GM10266 (cell line): ENCODE data around the gene ZCCHC24.

Source experiments
- DNase-seq: peaks from one replicate; pipeline ENCODE4 v3.0.0; 2012; ENCODE audit errors: extremely low spot score
- TF ChIP-seq, protein P1 (sequence below): IDR thresholded peaks from 2 replicates; pipeline ENCODE4 v1.5.1; 2012; ENCODE audit warnings: mild to moderate bottlenecking, low read depth; ENCODE audit not compliant: control insufficient read depth, insufficient read depth; ENCODE audit errors: missing control alignments

ZCCHC24 gene

DNA sequence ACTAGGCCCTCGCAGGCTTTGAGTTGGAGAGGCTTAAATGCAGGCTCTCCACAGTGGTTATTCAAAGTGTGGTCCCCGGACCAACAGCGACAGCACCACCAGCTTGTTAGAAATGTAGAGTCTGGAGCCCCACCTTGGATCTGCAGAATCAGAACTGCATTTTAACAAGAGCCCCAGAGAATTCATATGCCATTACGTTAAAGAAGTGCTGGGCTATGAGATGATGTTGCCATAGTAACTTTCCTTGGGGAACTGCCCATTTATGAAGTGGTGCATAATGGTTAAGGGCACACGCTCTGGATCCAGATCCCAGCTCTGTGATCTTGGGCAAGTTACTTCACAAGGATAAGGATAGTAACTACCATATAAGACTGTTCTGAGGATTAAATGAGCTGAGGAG lies 48.9 kb downstream of the ZCCHC24 start:
- TF ChIP-seq, protein P1, sequence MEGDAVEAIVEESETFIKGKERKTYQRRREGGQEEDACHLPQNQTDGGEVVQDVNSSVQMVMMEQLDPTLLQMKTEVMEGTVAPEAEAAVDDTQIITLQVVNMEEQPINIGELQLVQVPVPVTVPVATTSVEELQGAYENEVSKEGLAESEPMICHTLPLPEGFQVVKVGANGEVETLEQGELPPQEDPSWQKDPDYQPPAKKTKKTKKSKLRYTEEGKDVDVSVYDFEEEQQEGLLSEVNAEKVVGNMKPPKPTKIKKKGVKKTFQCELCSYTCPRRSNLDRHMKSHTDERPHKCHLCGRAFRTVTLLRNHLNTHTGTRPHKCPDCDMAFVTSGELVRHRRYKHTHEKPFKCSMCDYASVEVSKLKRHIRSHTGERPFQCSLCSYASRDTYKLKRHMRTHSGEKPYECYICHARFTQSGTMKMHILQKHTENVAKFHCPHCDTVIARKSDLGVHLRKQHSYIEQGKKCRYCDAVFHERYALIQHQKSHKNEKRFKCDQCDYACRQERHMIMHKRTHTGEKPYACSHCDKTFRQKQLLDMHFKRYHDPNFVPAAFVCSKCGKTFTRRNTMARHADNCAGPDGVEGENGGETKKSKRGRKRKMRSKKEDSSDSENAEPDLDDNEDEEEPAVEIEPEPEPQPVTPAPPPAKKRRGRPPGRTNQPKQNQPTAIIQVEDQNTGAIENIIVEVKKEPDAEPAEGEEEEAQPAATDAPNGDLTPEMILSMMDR = no peak
- no peak for DNase-seq

DNA sequence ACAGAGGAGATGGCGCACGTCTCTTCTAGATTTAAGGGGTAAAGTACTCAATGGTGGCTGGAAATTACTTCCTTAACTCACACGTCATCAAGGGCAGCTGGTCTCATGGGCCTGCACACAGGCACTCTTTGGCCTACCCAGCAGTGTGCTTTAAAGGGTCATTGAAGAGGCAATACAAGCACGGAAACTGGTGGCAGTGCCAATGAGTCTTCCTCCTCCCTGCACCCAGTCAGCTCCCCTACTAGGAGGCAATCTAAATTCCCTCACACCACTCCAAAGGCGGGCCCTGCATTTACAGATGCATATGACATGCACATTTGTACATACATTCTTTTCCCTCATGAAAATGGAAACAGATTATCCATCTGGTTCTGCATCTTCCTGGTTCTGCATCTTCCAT lies 50.8 kb downstream of the ZCCHC24 start:
- TF ChIP-seq, protein P1 = no peak
- DNase-seq = no peak

GRCh38 chr10:79393924-79394610 lies 51.4 kb downstream of the ZCCHC24 start:
- TF ChIP-seq, protein P1 = no peak
- DNase-seq = no peak

DNA sequence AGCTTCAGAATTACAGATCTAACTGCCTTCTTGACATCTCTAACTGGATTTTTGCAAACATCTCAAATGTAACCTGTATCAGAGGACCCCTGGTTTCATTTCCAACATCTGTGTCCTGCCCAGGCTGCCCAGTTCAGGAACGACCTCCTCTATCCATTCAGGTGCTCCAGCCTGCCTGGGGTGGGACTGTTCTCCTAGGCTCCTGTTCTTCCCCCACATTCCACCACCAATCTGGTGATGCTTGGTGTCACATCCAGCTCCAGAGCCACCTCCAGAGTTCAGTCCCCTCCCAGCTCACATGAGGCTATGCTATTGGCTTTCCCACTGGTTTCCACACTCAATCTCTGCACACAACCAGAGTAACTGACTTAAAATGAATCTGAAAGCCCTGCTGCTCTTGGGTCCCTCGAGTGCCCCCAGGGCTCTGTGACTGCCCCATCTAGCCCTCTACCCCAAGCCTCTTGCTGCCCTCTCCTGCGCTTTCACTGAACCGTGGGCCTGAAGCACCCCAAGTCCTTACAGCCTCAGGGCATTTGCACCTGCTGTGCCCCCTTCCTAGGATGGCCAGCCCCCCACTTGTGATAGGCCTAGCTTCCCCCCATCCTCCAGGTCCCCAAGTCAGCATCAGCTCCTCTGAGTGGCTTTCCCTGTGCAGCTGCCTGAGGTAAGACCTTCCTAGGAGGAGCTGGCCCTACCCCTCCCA lies 52.1 kb downstream of the ZCCHC24 start:
- no peak for DNase-seq
- TF ChIP-seq, protein P1 = no peak

DNA sequence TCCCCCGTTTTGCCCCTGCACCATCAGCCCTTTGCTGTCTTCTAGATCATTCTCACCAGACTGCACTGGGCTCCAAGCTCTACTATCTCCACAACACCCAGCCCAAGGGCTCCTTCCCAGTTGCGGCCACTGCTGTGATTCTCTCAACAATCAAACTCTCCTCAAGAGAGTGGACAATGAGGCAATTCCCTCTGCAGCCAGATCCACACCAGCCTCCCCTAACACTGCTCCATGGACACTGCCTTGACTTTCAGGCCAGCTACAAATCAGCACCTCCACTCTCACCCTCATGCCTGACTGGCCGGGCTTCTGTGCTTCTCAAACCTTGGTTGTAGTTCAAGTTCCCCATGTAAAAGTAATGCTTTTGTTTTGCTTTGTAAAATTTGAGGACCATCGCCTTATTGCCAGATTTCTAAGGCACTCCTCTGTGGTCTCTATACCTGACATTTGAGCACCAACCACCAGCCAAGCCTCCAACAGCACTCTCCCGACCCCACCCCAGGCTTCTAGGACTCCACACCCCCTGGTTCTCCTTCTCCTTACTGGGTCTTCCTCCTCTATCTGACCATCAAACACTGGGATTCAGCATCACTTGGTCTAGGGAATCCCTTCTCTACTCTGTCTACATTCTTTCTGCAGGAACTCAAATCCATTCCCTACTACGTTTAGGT lies 52.8 kb downstream of the ZCCHC24 start:
- no peak for DNase-seq
- TF ChIP-seq, protein P1 = no peak

DNA sequence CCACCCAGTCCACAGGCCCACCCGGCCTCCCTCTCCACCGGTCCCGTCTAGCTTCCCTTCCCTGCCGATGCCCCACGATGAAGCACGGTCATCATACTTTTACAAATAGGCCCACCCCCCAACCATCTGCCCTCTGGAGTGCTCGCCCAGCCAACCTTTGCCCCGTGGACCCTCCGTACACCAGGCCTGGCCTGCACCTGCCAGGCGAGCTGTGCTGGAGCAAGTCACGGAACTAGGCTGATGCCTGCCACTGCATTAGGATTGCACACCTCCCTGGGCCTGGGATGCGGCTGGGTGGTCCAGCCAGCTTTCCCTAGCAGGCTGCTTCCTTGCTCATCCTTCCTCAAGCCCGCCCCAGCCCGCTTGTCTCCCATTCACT lies 53.4 kb downstream of the ZCCHC24 start:
- TF ChIP-seq, protein P1 = no peak
- no peak for DNase-seq

GRCh38 chr10:79391231-79392019 lies 54.0 kb downstream of the ZCCHC24 start:
- TF ChIP-seq, protein P1 = no peak
- no peak for DNase-seq
